CD4-positive, alpha-beta memory T cell (primary cell): ENCODE results near the gene TLN1. TPM values are rescaled to one million over a fixed set of nuclear protein-coding genes. Genes with fewer than 3 reads are reported as not detected.

Source experiments
- CTCF ChIA-PET: fragments of 350-600 bp; sonication (Branson Sonifier 250); formaldehyde crosslinking; loops from one replicate; lab custom pipeline; 2021; ENCODE audit warnings: inconsistent platforms; ENCODE audit not compliant: partially characterized antibody; lab: Charles Lee
- POLR2A ChIA-PET: fragments of 350-600 bp; sonication (Branson Sonifier 250); formaldehyde crosslinking; loops from one replicate; lab custom pipeline; 2021; ENCODE audit not compliant: partially characterized antibody; lab: Charles Lee
- DNase-seq, 5 donors: peaks; one replicate each; pipeline versions ENCODE4 v3.0.0 to v3.0.0-alpha.2; 2020 to 2022; ENCODE audit warnings: mixed read lengths in 1 of 5
- H3K27ac ChIP-seq: one replicate; pipeline ENCODE4 v1.7.0; 2013; ENCODE audit warnings: low read depth, low read length
- H3K27me3 ChIP-seq: 2 replicates; pipeline ENCODE4 v1.7.0; 2013; ENCODE audit warnings: mild to moderate bottlenecking, low read length, moderate library complexity; ENCODE audit not compliant: insufficient read depth
- H3K36me3 ChIP-seq: 2 replicates; pipeline ENCODE4 v1.7.0; 2013; ENCODE audit warnings: mild to moderate bottlenecking, low read length, moderate library complexity; ENCODE audit not compliant: insufficient read depth
- H3K4me1 ChIP-seq: 2 replicates; pipeline ENCODE4 v1.7.0; 2013; ENCODE audit warnings: mild to moderate bottlenecking, low read length, moderate library complexity; ENCODE audit not compliant: insufficient read depth
- H3K4me3 ChIP-seq, 2 donors: one replicate each; pipeline ENCODE4 v1.7.0; 2013; ENCODE audit warnings: low read length in 2 of 2, mild to moderate bottlenecking in 1 of 2
- H3K9me3 ChIP-seq, 2 donors: one replicate each; pipeline ENCODE4 v1.7.0; 2013; ENCODE audit warnings: low read length in 2 of 2, control low read depth in 1 of 2; ENCODE audit not compliant: control insufficient read depth in 1 of 2
- H3K27ac Mint-ChIP-seq, 7 donors: one replicate each; pipeline ENCODE4 v1.8.0; 2020 to 2021; ENCODE audit warnings: mixed read lengths in 7 of 7, mild to moderate bottlenecking in 6 of 7, inconsistent platforms in 3 of 7, moderate library complexity in 3 of 7
- H3K27me3 Mint-ChIP-seq, 2 donors: one replicate each; pipeline ENCODE4 v1.8.0; 2020 to 2021; ENCODE audit warnings: mixed read lengths in 2 of 2
- H3K36me3 Mint-ChIP-seq, 2 donors: one replicate each; pipeline ENCODE4 v1.8.0; 2020 to 2021; ENCODE audit warnings: mixed read lengths in 2 of 2, inconsistent platforms in 1 of 2, mild to moderate bottlenecking in 1 of 2
- H3K4me1 Mint-ChIP-seq, 4 donors: one replicate each; pipeline ENCODE4 v1.8.0; 2020 to 2021; ENCODE audit warnings: mixed read lengths in 4 of 4, mild to moderate bottlenecking in 1 of 4
- H3K4me3 Mint-ChIP-seq, 8 donors: one replicate each; pipeline ENCODE4 v1.8.0; 2020 to 2021; ENCODE audit warnings: mixed read lengths in 8 of 8, mild to moderate bottlenecking in 7 of 8, moderate library complexity in 6 of 8, inconsistent platforms in 3 of 8
- H3K9me3 Mint-ChIP-seq, 8 donors: one replicate each; pipeline ENCODE4 v1.8.0; 2020 to 2021; ENCODE audit warnings: mixed read lengths in 8 of 8, mild to moderate bottlenecking in 5 of 8, inconsistent platforms in 3 of 8, moderate library complexity in 1 of 8
- intact Hi-C: fragments of 100-400 bp; cut with micrococcal nuclease; formaldehyde crosslinking; loops from one replicate; pipeline ENCODE4 v1.15.1; 2023
- polyA plus RNA-seq, 2 donors: library from polyadenylated mRNA; unstranded; fragments of 300-500 nt; fragmentation: Illumina TruSeq; gene quantifications; one replicate each; pipeline ENCODE4 v1.2.3, GENCODE V29; 2021
- total RNA-seq, 2 experiments: library from RNA; stranded (reverse); gene quantifications; one replicate each; pipeline ENCODE4 v1.2.3, GENCODE V29; 2021

TLN1 gene
- total and polyA plus RNA-seq, 4 experiments from 2014 or later: 13.7 to 316 (median 215) TPM

GRCh38 chr9:35719546-35719945 is 12.4 kb downstream of the TLN1 start:
- Histone ChIP-seq H3K27ac (no peak overlapping the region), H3K4me3 (no peak overlapping the region), H3K27me3 (no peaks in the 10 kb centered on the region), H3K9me3 (no peaks in the 10 kb centered on the region), H3K36me3 (peaks cover 95% of the 10 kb centered on the region), H3K4me1 (no peaks in the 10 kb centered on the region)
- H3K9me3 Mint-ChIP-seq: no peaks in the 10 kb centered on the region
- ChIA-PET CTCF (interaction anchor here (1.0 to 8.4 kb wide), 3 partner anchors 23 to 37 kb away, joined by 3 to 76 read pairs (median 3); partner anchors contain the start of genes GBA2 and RGP1), POLR2A (interaction anchor here (1.0 to 1.6 kb wide), 2 partner anchors 13 to 103 kb away, joined by 3 to 4 read pairs; partner anchors contain the start of gene CREB3)
- peaks cover 80 to 93% of the 10 kb centered on the region in 2 donors for H3K36me3 Mint-ChIP-seq
- DNase-seq: no peak
- H3K27me3 Mint-ChIP-seq: no peaks in the 10 kb centered on the region
- H3K4me1 Mint-ChIP-seq: peaks cover 0 to 9% (median 2%) of the 10 kb centered on the region in 4 donors
- peak overlapping the region in 5 of 7 donors; percentile 44 to 76 (median 56) for H3K27ac Mint-ChIP-seq
- H3K4me3 Mint-ChIP-seq: no peak overlapping the region
- intact Hi-C loops: no loop called here

- peaks cover 95% of the 10 kb centered on the region for H3K36me3 ChIP-seq
- H3K4me3 ChIP-seq: no peak overlapping the region
- no peaks in the 10 kb centered on the region for H3K4me1 ChIP-seq
- H3K9me3 ChIP-seq: no peaks in the 10 kb centered on the region
- H3K27ac ChIP-seq: no peak overlapping the region
- peak overlapping the region in 3 of 7 donors; percentile 44 to 76 (median 48) for H3K27ac Mint-ChIP-seq
- H3K4me1 Mint-ChIP-seq: peaks cover 0 to 9% (median 2%) of the 10 kb centered on the region in 4 donors
- DNase-seq: no peak
- H3K4me3 Mint-ChIP-seq: no peak overlapping the region
- H3K27me3 Mint-ChIP-seq: no peaks in the 10 kb centered on the region
- intact Hi-C loops: no loop called here
- ChIA-PET POLR2A (interaction anchor here (1.0 to 1.6 kb wide), 2 partner anchors 14 to 103 kb away, joined by 3 to 4 read pairs; partner anchors contain the start of gene CREB3), CTCF (interaction anchor here (1.2 to 8.4 kb wide), 3 partner anchors 23 to 61 kb away, joined by 3 to 76 read pairs (median 4); partner anchors contain the start of genes CCDC107, GBA2, RGP1 and RMRP)
- H3K36me3 Mint-ChIP-seq: peaks cover 81 to 93% of the 10 kb centered on the region in 2 donors
- H3K27me3 ChIP-seq: no peaks in the 10 kb centered on the region
- no peaks in the 10 kb centered on the region for H3K9me3 Mint-ChIP-seq
These were observed 13.1 kb downstream of the TLN1 start for GRCh38 chr9:35718721-35719511.

DNA sequence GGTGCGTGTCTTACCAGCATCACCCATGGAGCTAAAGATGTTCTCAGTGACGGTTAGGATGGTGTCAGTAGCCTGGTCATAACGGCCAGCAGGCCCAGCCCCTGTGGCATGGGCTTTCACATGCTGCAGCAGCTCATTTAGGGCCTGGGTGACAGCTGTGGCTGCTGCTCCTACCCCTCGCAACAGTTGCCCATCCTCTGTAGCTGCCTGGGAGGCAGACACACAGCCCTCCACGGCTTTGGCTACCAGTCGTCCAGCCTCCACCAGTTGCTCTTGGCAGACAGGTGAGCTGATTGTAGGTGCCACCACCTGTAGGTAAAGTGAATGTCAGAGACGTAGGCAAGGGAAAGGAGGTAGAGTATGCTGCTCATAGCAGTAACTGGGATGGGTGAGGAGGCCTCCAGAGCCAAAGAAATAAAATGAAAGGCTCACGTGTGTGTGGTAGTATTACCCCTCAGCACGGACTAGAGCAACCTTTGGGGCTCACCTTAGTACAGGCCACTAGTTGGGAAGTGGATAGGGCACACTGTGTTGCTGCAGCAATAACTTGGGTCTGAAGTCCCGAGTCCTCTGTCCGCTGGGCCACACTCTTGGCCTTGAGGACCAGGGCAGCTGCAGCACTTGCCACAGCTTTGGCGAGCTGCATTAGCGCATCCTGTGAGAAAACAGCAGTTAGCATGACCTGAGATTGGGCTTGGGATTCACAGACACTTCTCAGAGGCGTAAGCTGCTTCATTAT is 14.7 kb downstream of the TLN1 start:
- Mint-ChIP-seq H3K27ac (peak overlapping the region in 3 of 7 donors; percentile 1 to 57 (median 16)), H3K27me3 (no peaks in the 10 kb centered on the region), H3K36me3 (peaks cover 76 to 93% of the 10 kb centered on the region in 2 donors), H3K9me3 (no peaks in the 10 kb centered on the region), H3K4me3 (no peak overlapping the region), H3K4me1 (peaks cover 0 to 9% (median 2%) of the 10 kb centered on the region in 4 donors)
- ChIA-PET POLR2A (interaction anchor here (0.8 to 1.3 kb wide), 2 partner anchors 11 to 15 kb away, joined by 3 to 6 read pairs; partner anchors contain the start of genes CREB3 and TLN1), CTCF (interaction anchor here (0.7 to 8.4 kb wide), 5 partner anchors 11 to 59 kb away, joined by 3 to 76 read pairs (median 4); partner anchors contain the start of genes CCDC107 and RMRP)
- no peaks in the 10 kb centered on the region for H3K9me3 ChIP-seq
- intact Hi-C loops: no loop called here
- no peak for DNase-seq
- no peak overlapping the region for H3K4me3 ChIP-seq
- H3K36me3 ChIP-seq: peaks cover 96% of the 10 kb centered on the region
- H3K27me3 ChIP-seq: no peaks in the 10 kb centered on the region
- H3K4me1 ChIP-seq: no peaks in the 10 kb centered on the region
- H3K27ac ChIP-seq: no peak overlapping the region

- Histone ChIP-seq H3K4me3 (no peak overlapping the region), H3K27me3 (no peaks in the 10 kb centered on the region), H3K36me3 (peaks cover 94% of the 10 kb centered on the region), H3K27ac (no peak overlapping the region), H3K9me3 (no peaks in the 10 kb centered on the region), H3K4me1 (no peaks in the 10 kb centered on the region)
- intact Hi-C loops: no loop called here
- DNase-seq: no peak
- POLR2A ChIA-PET: interaction anchor here (0.8 to 1.3 kb wide), 2 partner anchors 12 to 32 kb away, joined by 3 to 6 read pairs; no protein-coding TSS in a partner anchor
- H3K36me3 Mint-ChIP-seq: peaks cover 75 to 93% of the 10 kb centered on the region in 2 donors
- CTCF ChIA-PET: interaction anchor here (0.7 to 8.4 kb wide), 6 partner anchors 12 to 166 kb away, joined by 3 to 76 read pairs (median 5); partner anchors contain the start of genes CCDC107 and RMRP
- peak overlapping the region in 5 of 7 donors; percentile 15 to 94 (median 52) for H3K27ac Mint-ChIP-seq
- no peak overlapping the region for H3K4me3 Mint-ChIP-seq
- H3K4me1 Mint-ChIP-seq: no peaks in the 10 kb centered on the region
- no peaks in the 10 kb centered on the region for H3K27me3 Mint-ChIP-seq
- no peaks in the 10 kb centered on the region for H3K9me3 Mint-ChIP-seq
These were observed 15.8 kb downstream of the TLN1 start for GRCh38 chr9:35716230-35716629.

DNA sequence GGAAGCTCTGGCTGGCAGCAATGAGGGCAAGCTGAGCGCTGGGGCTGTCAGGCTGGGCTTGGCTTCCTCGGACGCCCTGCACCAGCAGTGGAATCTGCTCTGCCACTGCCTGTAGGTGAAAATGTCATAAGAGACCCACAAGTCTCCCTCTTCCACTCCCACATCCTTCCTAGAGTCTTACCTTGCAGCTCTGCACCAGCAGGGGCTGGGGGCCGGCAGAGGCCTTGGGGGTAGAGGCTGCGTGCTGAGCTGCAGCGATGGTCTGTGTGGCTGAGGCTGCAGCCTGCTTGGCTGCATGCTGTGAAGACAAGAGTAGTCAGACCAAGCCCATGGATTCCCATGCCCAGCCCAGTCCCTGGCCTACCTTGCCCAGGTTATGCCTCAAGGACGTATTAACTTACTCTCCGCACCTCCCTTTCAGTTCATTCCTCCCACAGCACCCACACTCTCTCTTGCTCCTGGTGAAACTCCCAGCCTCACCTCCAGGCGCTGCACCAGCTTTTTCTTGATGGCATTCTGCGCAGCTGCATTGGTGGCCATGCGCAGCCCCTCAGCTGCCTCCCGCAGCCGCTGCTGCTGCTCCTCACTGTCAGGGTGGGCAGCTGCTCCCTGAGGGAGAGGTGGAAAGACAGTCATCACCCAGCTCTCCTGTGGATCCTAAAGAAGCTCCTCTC is 17.3 kb downstream of the TLN1 start:
- H3K9me3 ChIP-seq: no peaks in the 10 kb centered on the region
- Mint-ChIP-seq H3K27me3 (no peaks in the 10 kb centered on the region), H3K36me3 (peaks cover 79 to 92% of the 10 kb centered on the region in 2 donors), H3K4me3 (peak overlapping the region in 1 of 8 donors; percentile 21), H3K9me3 (no peaks in the 10 kb centered on the region), H3K27ac (peak overlapping the region in 5 of 7 donors; percentile 12 to 80 (median 67)), H3K4me1 (peaks cover 0 to 2% (median 0%) of the 10 kb centered on the region in 4 donors)
- intact Hi-C loops: no loop called here
- H3K27me3 ChIP-seq: no peaks in the 10 kb centered on the region
- H3K27ac ChIP-seq: no peak overlapping the region
- H3K4me3 ChIP-seq: no peak overlapping the region
- H3K4me1 ChIP-seq: no peaks in the 10 kb centered on the region
- ChIA-PET CTCF (interaction anchor here (0.7 to 8.4 kb wide), 4 partner anchors 13 to 168 kb away, joined by 3 to 76 read pairs (median 4); no protein-coding TSS in a partner anchor), POLR2A (interaction anchor here (0.8 to 3.0 kb wide), 4 partner anchors 8 to 52 kb away, joined by 3 to 11 read pairs (median 4); partner anchors contain the start of genes CREB3 and TLN1)
- peaks cover 89% of the 10 kb centered on the region for H3K36me3 ChIP-seq
- no peak for DNase-seq

GRCh38 chr9:35714123-35714522 is 17.9 kb downstream of the TLN1 start:
- H3K4me3 ChIP-seq: no peak overlapping the region
- peak overlapping the region in 2 of 7 donors; percentile 31 to 67 for H3K27ac Mint-ChIP-seq
- CTCF ChIA-PET: interaction anchor here (1.5 to 8.4 kb wide), 2 partner anchors 11 to 18 kb away, joined by 3 to 76 read pairs; no protein-coding TSS in a partner anchor
- no peaks in the 10 kb centered on the region for H3K27me3 Mint-ChIP-seq
- H3K27ac ChIP-seq: no peak overlapping the region
- no peak overlapping the region for H3K4me3 Mint-ChIP-seq
- DNase-seq: no peak
- H3K36me3 ChIP-seq: peaks cover 83% of the 10 kb centered on the region
- no peaks in the 10 kb centered on the region for H3K9me3 ChIP-seq
- peaks cover 79 to 90% of the 10 kb centered on the region in 2 donors for H3K36me3 Mint-ChIP-seq
- no peaks in the 10 kb centered on the region for H3K27me3 ChIP-seq
- no peaks in the 10 kb centered on the region for H3K4me1 ChIP-seq
- H3K4me1 Mint-ChIP-seq: peaks cover 0 to 2% (median 0%) of the 10 kb centered on the region in 4 donors
- intact Hi-C loops: no loop called here
- H3K9me3 Mint-ChIP-seq: no peaks in the 10 kb centered on the region
- POLR2A ChIA-PET: interaction anchor here (1.2 to 3.0 kb wide), 2 partner anchors 9 to 18 kb away, joined by 3 to 11 read pairs; partner anchors contain the start of genes CREB3 and TLN1
